Hepatocyte (in vitro differentiated cells): ENCODE data around the gene RAPGEF4.

ENCODE experiments used
- EZH2 ChIP-seq: fragments of 200-600 bp; sonication (generic); IDR thresholded peaks from 2 replicates; pipeline ENCODE4 v1.6.1; 2016; ENCODE audit warnings: antibody characterized with exemption, mild to moderate bottlenecking, borderline replicate concordance
- TF ChIP-seq, protein P1 (sequence below): fragments of 200-600 bp; sonication (generic); IDR thresholded peaks from 2 replicates; pipeline ENCODE4 v1.5.1; 2016; ENCODE audit warnings: antibody characterized with exemption, mild to moderate bottlenecking; ENCODE audit not compliant: poor library complexity

DNA sequence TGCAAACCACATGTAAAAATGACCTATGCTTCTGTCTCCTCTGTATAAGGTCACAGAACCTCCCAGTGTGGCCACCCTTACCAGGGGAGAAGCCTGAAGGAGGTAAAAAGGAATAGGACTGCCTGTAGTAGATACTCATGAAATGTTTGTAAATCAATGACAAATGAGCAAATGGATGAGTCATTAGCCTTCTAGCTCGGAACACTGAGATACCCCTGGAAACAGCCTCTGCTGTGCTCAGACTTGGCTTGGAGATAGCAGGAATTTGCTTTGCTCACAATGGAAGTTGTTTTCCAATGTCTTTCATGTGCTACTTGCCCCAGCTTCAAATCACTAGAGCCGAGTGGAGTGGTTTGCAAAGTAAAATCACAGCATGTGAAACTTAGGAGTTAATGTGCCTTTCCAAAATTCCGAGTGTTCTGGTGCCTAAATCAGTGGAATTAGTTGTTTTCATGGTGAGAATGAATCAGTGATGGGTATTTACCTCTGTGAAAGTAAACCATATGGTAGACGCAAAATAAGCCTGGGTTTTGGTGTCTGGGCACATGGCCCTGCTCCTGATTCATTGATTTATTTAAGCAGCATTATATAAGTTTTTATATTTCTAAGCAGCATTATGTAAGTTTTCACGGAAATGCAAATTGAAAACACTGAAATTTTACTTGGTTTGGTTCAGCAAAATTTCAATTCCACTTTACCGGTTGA is 186.0 kb downstream of the RAPGEF4 start:
- TF ChIP-seq, protein P1, sequence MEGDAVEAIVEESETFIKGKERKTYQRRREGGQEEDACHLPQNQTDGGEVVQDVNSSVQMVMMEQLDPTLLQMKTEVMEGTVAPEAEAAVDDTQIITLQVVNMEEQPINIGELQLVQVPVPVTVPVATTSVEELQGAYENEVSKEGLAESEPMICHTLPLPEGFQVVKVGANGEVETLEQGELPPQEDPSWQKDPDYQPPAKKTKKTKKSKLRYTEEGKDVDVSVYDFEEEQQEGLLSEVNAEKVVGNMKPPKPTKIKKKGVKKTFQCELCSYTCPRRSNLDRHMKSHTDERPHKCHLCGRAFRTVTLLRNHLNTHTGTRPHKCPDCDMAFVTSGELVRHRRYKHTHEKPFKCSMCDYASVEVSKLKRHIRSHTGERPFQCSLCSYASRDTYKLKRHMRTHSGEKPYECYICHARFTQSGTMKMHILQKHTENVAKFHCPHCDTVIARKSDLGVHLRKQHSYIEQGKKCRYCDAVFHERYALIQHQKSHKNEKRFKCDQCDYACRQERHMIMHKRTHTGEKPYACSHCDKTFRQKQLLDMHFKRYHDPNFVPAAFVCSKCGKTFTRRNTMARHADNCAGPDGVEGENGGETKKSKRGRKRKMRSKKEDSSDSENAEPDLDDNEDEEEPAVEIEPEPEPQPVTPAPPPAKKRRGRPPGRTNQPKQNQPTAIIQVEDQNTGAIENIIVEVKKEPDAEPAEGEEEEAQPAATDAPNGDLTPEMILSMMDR = no peak
- TF ChIP-seq EZH2 = no peak
